Activated B cell treated with CpG ODN at 0.5 μM for 24 hours (primary cell): ENCODE measurements around the gene SLC12A2. TPM values are rescaled to one million over a fixed set of nuclear protein-coding genes. Genes with fewer than 3 reads are reported as not detected.

ENCODE experiments used
- ATAC-seq: fragments of 200-7000 bp; cut with Tn5 transposase; one replicate; pipeline ENCODE4 v1.10.0; 2021; ENCODE audit warnings: low read depth, mild to moderate bottlenecking, moderate library complexity
- CTCF ChIA-PET: fragments of 350-600 bp; sonication (Branson Sonifier 250); formaldehyde crosslinking; loops from one replicate; lab custom pipeline; 2021; ENCODE audit warnings: antibody characterized with exemption; lab: Charles Lee
- POLR2A ChIA-PET: fragments of 350-600 bp; sonication (Branson Sonifier 250); formaldehyde crosslinking; loops from one replicate; lab custom pipeline; 2021; ENCODE audit warnings: antibody characterized with exemption; lab: Charles Lee
- DNase-seq: peaks from one replicate; pipeline ENCODE4 v3.0.0; 2022
- H3K27ac Mint-ChIP-seq: one replicate; pipeline ENCODE4 v1.8.0; 2020; ENCODE audit warnings: mixed read lengths
- H3K27me3 Mint-ChIP-seq: one replicate; pipeline ENCODE4 v1.8.0; 2021; ENCODE audit warnings: mixed read lengths
- H3K36me3 Mint-ChIP-seq: one replicate; pipeline ENCODE4 v1.8.0; 2021; ENCODE audit warnings: low read depth, mixed read lengths
- H3K4me1 Mint-ChIP-seq: one replicate; pipeline ENCODE4 v1.8.0; 2021; ENCODE audit warnings: mixed read lengths
- H3K4me3 Mint-ChIP-seq: one replicate; pipeline ENCODE4 v1.8.0; 2020; ENCODE audit warnings: mild to moderate bottlenecking, mixed read lengths
- H3K9me3 Mint-ChIP-seq: one replicate; pipeline ENCODE4 v1.8.0; 2020; ENCODE audit warnings: mixed read lengths
- intact Hi-C: fragments of 100-400 bp; cut with micrococcal nuclease; formaldehyde crosslinking; loops from one replicate; pipeline ENCODE4 v1.15.1; 2024
- total RNA-seq: library from RNA; stranded (reverse); gene quantifications from 2 replicates; pipeline ENCODE4 v1.2.3, GENCODE V29; 2022
- TF ChIP-seq, protein P1 (sequence below): fragments of 200-600 bp; IDR thresholded peaks from one replicate; pipeline ENCODE4 v1.8.0; 2022; ENCODE audit warnings: antibody characterized with exemption, mild to moderate bottlenecking

SLC12A2 gene
- total RNA-seq, 1 donor from 2014 or later: 20.6 TPM

- ATAC-seq (no peak), DNase-seq (no peak)
- CTCF ChIA-PET: no interaction called here
- POLR2A ChIA-PET: no interaction called here
- no peaks in the 10 kb centered on the region for H3K27me3 Mint-ChIP-seq
- H3K36me3 Mint-ChIP-seq: peaks cover 41% of the 10 kb centered on the region
- no peak overlapping the region for H3K27ac Mint-ChIP-seq
- H3K9me3 Mint-ChIP-seq: peaks cover 5% of the 10 kb centered on the region
- H3K4me1 Mint-ChIP-seq: no peaks in the 10 kb centered on the region
- intact Hi-C loops: no loop called here
- H3K4me3 Mint-ChIP-seq: no peak overlapping the region
- TF ChIP-seq, protein P1, sequence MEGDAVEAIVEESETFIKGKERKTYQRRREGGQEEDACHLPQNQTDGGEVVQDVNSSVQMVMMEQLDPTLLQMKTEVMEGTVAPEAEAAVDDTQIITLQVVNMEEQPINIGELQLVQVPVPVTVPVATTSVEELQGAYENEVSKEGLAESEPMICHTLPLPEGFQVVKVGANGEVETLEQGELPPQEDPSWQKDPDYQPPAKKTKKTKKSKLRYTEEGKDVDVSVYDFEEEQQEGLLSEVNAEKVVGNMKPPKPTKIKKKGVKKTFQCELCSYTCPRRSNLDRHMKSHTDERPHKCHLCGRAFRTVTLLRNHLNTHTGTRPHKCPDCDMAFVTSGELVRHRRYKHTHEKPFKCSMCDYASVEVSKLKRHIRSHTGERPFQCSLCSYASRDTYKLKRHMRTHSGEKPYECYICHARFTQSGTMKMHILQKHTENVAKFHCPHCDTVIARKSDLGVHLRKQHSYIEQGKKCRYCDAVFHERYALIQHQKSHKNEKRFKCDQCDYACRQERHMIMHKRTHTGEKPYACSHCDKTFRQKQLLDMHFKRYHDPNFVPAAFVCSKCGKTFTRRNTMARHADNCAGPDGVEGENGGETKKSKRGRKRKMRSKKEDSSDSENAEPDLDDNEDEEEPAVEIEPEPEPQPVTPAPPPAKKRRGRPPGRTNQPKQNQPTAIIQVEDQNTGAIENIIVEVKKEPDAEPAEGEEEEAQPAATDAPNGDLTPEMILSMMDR: no peak
Observed at GRCh38 chr5:128172102-128172501, 88.5 kb downstream of the SLC12A2 start.

GRCh38 chr5:128174951-128175350 is 91.4 kb downstream of the SLC12A2 start:
- Mint-ChIP-seq H3K4me3 (no peak overlapping the region), H3K27me3 (no peaks in the 10 kb centered on the region), H3K36me3 (peaks cover 48% of the 10 kb centered on the region), H3K9me3 (peaks cover 5% of the 10 kb centered on the region), H3K27ac (no peak overlapping the region), H3K4me1 (no peaks in the 10 kb centered on the region)
- DNase-seq: no peak
- intact Hi-C loops: no loop called here
- ChIA-PET CTCF (no interaction called here), POLR2A (no interaction called here)
- TF ChIP-seq, protein P1: no peak
- no peak for ATAC-seq

- Mint-ChIP-seq H3K36me3 (peaks cover 20% of the 10 kb centered on the region), H3K4me1 (no peaks in the 10 kb centered on the region), H3K9me3 (no peaks in the 10 kb centered on the region), H3K27ac (no peak overlapping the region), H3K27me3 (no peaks in the 10 kb centered on the region), H3K4me3 (no peak overlapping the region)
- intact Hi-C loops: no loop called here
- TF ChIP-seq, protein P1: no peak
- POLR2A ChIA-PET: no interaction called here
- CTCF ChIA-PET: interaction anchor here (1.1 to 1.7 kb wide), 2 partner anchors 8 to 9 kb away, joined by 5 read pairs; no protein-coding TSS in a partner anchor
- ATAC-seq (no peak), DNase-seq (no peak)
Observed at GRCh38 chr5:128192368-128192767, 108.8 kb downstream of the SLC12A2 start.

- peaks cover 5% of the 10 kb centered on the region for H3K4me1 Mint-ChIP-seq
- DNase-seq (no peak), ATAC-seq (no peak)
- H3K27ac Mint-ChIP-seq: no peak overlapping the region
- TF ChIP-seq, protein P1: no peak
- POLR2A ChIA-PET: no interaction called here
- H3K36me3 Mint-ChIP-seq: peaks cover 13% of the 10 kb centered on the region
- intact Hi-C loops: no loop called here
- no peaks in the 10 kb centered on the region for H3K9me3 Mint-ChIP-seq
- no peak overlapping the region for H3K4me3 Mint-ChIP-seq
- CTCF ChIA-PET: no interaction called here
- no peaks in the 10 kb centered on the region for H3K27me3 Mint-ChIP-seq
Observed at GRCh38 chr5:128193665-128194390, 110.3 kb downstream of the SLC12A2 start.

GRCh38 chr5:128195316-128195715 is 111.8 kb downstream of the SLC12A2 start:
- intact Hi-C loops: no loop called here

More at GRCh38 chr5:128195316-128195715, 111.8 kb downstream of the SLC12A2 start:
- H3K4me1 Mint-ChIP-seq: peaks cover 5% of the 10 kb centered on the region
- ChIA-PET CTCF (no interaction called here), POLR2A (no interaction called here)
- H3K27ac Mint-ChIP-seq: no peak overlapping the region
- H3K9me3 Mint-ChIP-seq: no peaks in the 10 kb centered on the region
- no peak for ATAC-seq
- H3K27me3 Mint-ChIP-seq: no peaks in the 10 kb centered on the region
- H3K36me3 Mint-ChIP-seq: peaks cover 2% of the 10 kb centered on the region
- DNase-seq: no peak
- no peak overlapping the region for H3K4me3 Mint-ChIP-seq
- TF ChIP-seq, protein P1: no peak
